Neuronal stem cell (in vitro differentiated cells): Measurements from ENCODE around the gene RCBTB1.

ENCODE experiments used
- DNase-seq: peaks from one replicate; pipeline ENCODE4 v3.0.0-alpha.2; 2013; ENCODE audit warnings: low spot score
- H2AFZ ChIP-seq: one replicate; pipeline ENCODE4 v1.6.1; 2013; ENCODE audit warnings: mild to moderate bottlenecking, low read length, inconsistent platforms
- H2AK5ac ChIP-seq: 2 replicates; pipeline ENCODE4 v1.6.1; 2013; ENCODE audit warnings: low read depth, mild to moderate bottlenecking, inconsistent platforms, low read length, moderate library complexity, mixed read lengths
- H2BK120ac ChIP-seq: 2 replicates; pipeline ENCODE4 v1.6.1; 2013; ENCODE audit warnings: low read depth, mild to moderate bottlenecking, inconsistent platforms, low read length, moderate library complexity, mixed read lengths
- H2BK12ac ChIP-seq: one replicate; pipeline ENCODE4 v1.6.1; 2013; ENCODE audit warnings: low read length, inconsistent platforms
- H2BK15ac ChIP-seq: 2 replicates; pipeline ENCODE4 v1.6.1; 2013; ENCODE audit warnings: mild to moderate bottlenecking, low read length, inconsistent platforms, mixed read lengths
- H2BK5ac ChIP-seq: one replicate; pipeline ENCODE4 v1.6.1; 2013; ENCODE audit warnings: inconsistent platforms, mild to moderate bottlenecking, low read length, moderate library complexity
- H3K14ac ChIP-seq: one replicate; pipeline ENCODE4 v1.6.1; 2013; ENCODE audit warnings: low read length, inconsistent platforms
- H3K18ac ChIP-seq: 2 replicates; pipeline ENCODE4 v1.6.1; 2013; ENCODE audit warnings: low read length, inconsistent platforms
- H3K23ac ChIP-seq: 2 replicates; pipeline ENCODE4 v1.6.1; 2013; ENCODE audit warnings: low read depth, mild to moderate bottlenecking, mixed read lengths, low read length, inconsistent platforms; ENCODE audit not compliant: poor library complexity
- H3K27ac ChIP-seq: replicated peaks from 3 replicates; pipeline ENCODE4 v1.5.1; 2013; ENCODE audit warnings: low read length, inconsistent platforms
- H3K27me3 ChIP-seq, 3 experiments: 2 replicates each; pipeline ENCODE4 v1.6.1; 2013; ENCODE audit warnings: low read length in 3 of 3, mild to moderate bottlenecking in 2 of 3, inconsistent platforms in 1 of 3, low read depth in 1 of 3, mixed read lengths in 1 of 3, moderate library complexity in 1 of 3; ENCODE audit not compliant: control insufficient read depth in 3 of 3, insufficient read depth in 3 of 3
- H3K36me3 ChIP-seq, 2 donors: replicated peaks in 1 of 2; 2 replicates each; pipeline ENCODE4 v1.6.1; 2013; ENCODE audit warnings: low read length in 2 of 2; ENCODE audit not compliant: control insufficient read depth in 2 of 2, insufficient read depth in 2 of 2
- H3K4ac ChIP-seq: 2 replicates; pipeline ENCODE4 v1.6.1; 2013; ENCODE audit warnings: inconsistent platforms, mild to moderate bottlenecking, low read length, moderate library complexity
- H3K4me1 ChIP-seq, 2 donors: 1 replicate in 1 of 2; 2 replicates in 1 of 2; pipeline ENCODE4 v1.6.1; 2013; ENCODE audit warnings: low read length in 2 of 2, low read depth in 1 of 2; ENCODE audit not compliant: control insufficient read depth in 2 of 2, insufficient read depth in 1 of 2
- H3K4me2 ChIP-seq: one replicate; pipeline ENCODE4 v1.6.1; 2013; ENCODE audit warnings: mild to moderate bottlenecking, low read length, inconsistent platforms; ENCODE audit not compliant: insufficient read depth, poor library complexity, severe bottlenecking
- H3K4me3 ChIP-seq, 2 donors: 2 replicates each; pipeline ENCODE4 v1.5.1; 2013; ENCODE audit warnings: low read length in 2 of 2, mild to moderate bottlenecking in 2 of 2, inconsistent platforms in 1 of 2, moderate library complexity in 1 of 2
- H3K79me1 ChIP-seq: one replicate; pipeline ENCODE4 v1.6.1; 2013; ENCODE audit warnings: low read depth, mild to moderate bottlenecking, inconsistent platforms, low read length, moderate library complexity
- H3K9ac ChIP-seq: one replicate; pipeline ENCODE4 v1.6.1; 2013; ENCODE audit warnings: mild to moderate bottlenecking, low read depth, low read length, inconsistent platforms; ENCODE audit not compliant: poor library complexity
- H3K9me3 ChIP-seq, 2 donors: replicated peaks in 1 of 2; 2 replicates each; pipeline versions ENCODE3 to v1.6.1; 2013; ENCODE audit warnings: low read length in 2 of 2, mild to moderate bottlenecking in 2 of 2, inconsistent platforms in 1 of 2, low read depth in 1 of 2, mixed read lengths in 1 of 2, moderate library complexity in 1 of 2; ENCODE audit not compliant: control insufficient read depth in 2 of 2, insufficient read depth in 1 of 2
- H4K8ac ChIP-seq: one replicate; pipeline ENCODE4 v1.6.1; 2013; ENCODE audit warnings: low read depth, mild to moderate bottlenecking, inconsistent platforms, low read length, moderate library complexity
- H4K91ac ChIP-seq: one replicate; pipeline ENCODE4 v1.6.1; 2013; ENCODE audit warnings: low read length, low read depth, mild to moderate bottlenecking, inconsistent platforms; ENCODE audit not compliant: poor library complexity
- WGBS, 2 donors: extraction: QIAGEN DNeasy Blood & Tissue Kit; methylation state at CpG; one replicate each; pipeline ENCODE4 v1.1.7; 2013; ENCODE audit warnings: missing lambda C conversion rate in 2 of 2, mixed read lengths in 1 of 2; ENCODE audit not compliant: insufficient read length in 2 of 2, insufficient replicate concordance in 1 of 2; ENCODE audit errors: extremely low coverage in 2 of 2; 5-methylcytosine and 5-hydroxymethylcytosine counted together

RCBTB1 gene

GRCh38 chr13:49625392-49626079, 40.2 kb upstream of the RCBTB1 start:
- no peak overlapping the region for H3K4me3 ChIP-seq
- H4K91ac ChIP-seq, result no peak overlapping the region
- H3K36me3 ChIP-seq, result no peaks in the 10 kb centered on the region
- H2AK5ac ChIP-seq, result peak overlapping the region; percentile 88
- H3K4me2 ChIP-seq, result no peak overlapping the region
- H3K4ac ChIP-seq, result no peak overlapping the region
- no peak overlapping the region for H3K14ac ChIP-seq
- no peak overlapping the region for H3K23ac ChIP-seq
- H3K4me1 ChIP-seq, result peaks cover 0 to 5% of the 10 kb centered on the region in 2 donors
- H2BK15ac ChIP-seq, result peak overlapping the region; percentile 10
- peak overlapping the region; percentile 26 for H2BK5ac ChIP-seq
- DNase-seq, result no peak
- no CpG with 5 or more reads among the region's 12 CpGs for WGBS, 2 donors
- no peak overlapping the region for H3K27ac ChIP-seq
- no peak overlapping the region for H2BK120ac ChIP-seq
- H3K9me3 ChIP-seq, result no peaks in the 10 kb centered on the region
- no peak overlapping the region for H4K8ac ChIP-seq
- H3K18ac ChIP-seq, result peak overlapping the region; percentile 31
- no peak overlapping the region for H2BK12ac ChIP-seq
- H3K9ac ChIP-seq, result peak overlapping the region; percentile 30
- H3K27me3 ChIP-seq, result no peaks in the 10 kb centered on the region
- no peaks in the 10 kb centered on the region for H3K79me1 ChIP-seq
- peak overlapping the region; percentile 71 for H2AFZ ChIP-seq

- Histone ChIP-seq H3K27me3 (no peaks in the 10 kb centered on the region), H3K18ac (no peak overlapping the region), H3K79me1 (no peaks in the 10 kb centered on the region), H2BK12ac (no peak overlapping the region), H3K4me1 (peaks cover 0 to 5% of the 10 kb centered on the region in 2 donors), H3K9ac (no peak overlapping the region), H3K36me3 (no peaks in the 10 kb centered on the region), H4K8ac (no peak overlapping the region), H3K14ac (no peak overlapping the region), H3K4me3 (no peak overlapping the region), H2BK15ac (no peak overlapping the region), H3K9me3 (no peaks in the 10 kb centered on the region), H2BK120ac (no peak overlapping the region), H3K27ac (no peak overlapping the region), H4K91ac (no peak overlapping the region), H2AFZ (no peak overlapping the region), H3K4me2 (no peak overlapping the region), H2AK5ac (no peak overlapping the region), H2BK5ac (no peak overlapping the region), H3K23ac (no peak overlapping the region), H3K4ac (no peak overlapping the region)
- no peak for DNase-seq
- WGBS, 2 donors, result no CpG with 5 or more reads among the region's 6 CpGs
Measured at GRCh38 chr13:49624229-49624628, 38.9 kb upstream of the RCBTB1 start.

GRCh38 chr13:49622174-49622946, 37.0 kb upstream of the RCBTB1 start:
- no peak overlapping the region for H3K9ac ChIP-seq
- no peak overlapping the region for H3K4me3 ChIP-seq
- H2BK120ac ChIP-seq, result no peak overlapping the region
- no peak overlapping the region for H3K27ac ChIP-seq
- no peak overlapping the region for H4K91ac ChIP-seq
- H2BK12ac ChIP-seq, result no peak overlapping the region
- H2BK5ac ChIP-seq, result no peak overlapping the region
- no CpG with 5 or more reads among the region's 11 CpGs for WGBS, 2 donors
- H3K23ac ChIP-seq, result no peak overlapping the region
- no peaks in the 10 kb centered on the region for H3K36me3 ChIP-seq
- no peak overlapping the region for H2AK5ac ChIP-seq
- H3K4me2 ChIP-seq, result no peak overlapping the region
- DNase-seq, result no peak
- no peak overlapping the region for H3K4ac ChIP-seq
- H4K8ac ChIP-seq, result no peak overlapping the region
- no peaks in the 10 kb centered on the region for H3K27me3 ChIP-seq
- H3K9me3 ChIP-seq, result no peaks in the 10 kb centered on the region
- no peak overlapping the region for H3K18ac ChIP-seq
- no peak overlapping the region for H2BK15ac ChIP-seq
- H3K79me1 ChIP-seq, result no peaks in the 10 kb centered on the region
- peaks cover 4 to 8% of the 10 kb centered on the region in 2 donors for H3K4me1 ChIP-seq
- no peak overlapping the region for H3K14ac ChIP-seq
- H2AFZ ChIP-seq, result no peak overlapping the region

- H3K36me3 ChIP-seq, result no peaks in the 10 kb centered on the region
- H3K4me2 ChIP-seq, result no peak overlapping the region
- H2BK5ac ChIP-seq, result no peak overlapping the region
- no peak overlapping the region for H2BK15ac ChIP-seq
- H3K79me1 ChIP-seq, result no peaks in the 10 kb centered on the region
- H3K4ac ChIP-seq, result no peak overlapping the region
- H3K9me3 ChIP-seq, result no peaks in the 10 kb centered on the region
- no peak overlapping the region for H3K14ac ChIP-seq
- WGBS, 2 donors, result no CpG with 5 or more reads among the region's 22 CpGs
- peak overlapping the region; percentile 38 for H4K91ac ChIP-seq
- peak overlapping the region; percentile 51 for H2AFZ ChIP-seq
- H2BK12ac ChIP-seq, result no peak overlapping the region
- H3K18ac ChIP-seq, result no peak overlapping the region
- no peaks in the 10 kb centered on the region for H3K27me3 ChIP-seq
- H3K27ac ChIP-seq, result no peak overlapping the region
- no peak for DNase-seq
- no peak overlapping the region for H2BK120ac ChIP-seq
- H3K4me1 ChIP-seq, result peaks cover 2 to 8% of the 10 kb centered on the region in 2 donors
- no peak overlapping the region for H2AK5ac ChIP-seq
- H3K4me3 ChIP-seq, result no peak overlapping the region
- H3K9ac ChIP-seq, result no peak overlapping the region
- no peak overlapping the region for H4K8ac ChIP-seq
- H3K23ac ChIP-seq, result no peak overlapping the region
Measured at GRCh38 chr13:49620170-49620621, 34.8 kb upstream of the RCBTB1 start.
